ENCODE measurements around the gene GUCD1. TPM values are rescaled to one million over a fixed set of nuclear protein-coding genes. Genes with fewer than 3 reads are reported as not detected.

The GUCD1 gene
- polyA plus RNA-seq, 5 donors, result 78.9 to 91.9 (median 87.9) TPM

DNA sequence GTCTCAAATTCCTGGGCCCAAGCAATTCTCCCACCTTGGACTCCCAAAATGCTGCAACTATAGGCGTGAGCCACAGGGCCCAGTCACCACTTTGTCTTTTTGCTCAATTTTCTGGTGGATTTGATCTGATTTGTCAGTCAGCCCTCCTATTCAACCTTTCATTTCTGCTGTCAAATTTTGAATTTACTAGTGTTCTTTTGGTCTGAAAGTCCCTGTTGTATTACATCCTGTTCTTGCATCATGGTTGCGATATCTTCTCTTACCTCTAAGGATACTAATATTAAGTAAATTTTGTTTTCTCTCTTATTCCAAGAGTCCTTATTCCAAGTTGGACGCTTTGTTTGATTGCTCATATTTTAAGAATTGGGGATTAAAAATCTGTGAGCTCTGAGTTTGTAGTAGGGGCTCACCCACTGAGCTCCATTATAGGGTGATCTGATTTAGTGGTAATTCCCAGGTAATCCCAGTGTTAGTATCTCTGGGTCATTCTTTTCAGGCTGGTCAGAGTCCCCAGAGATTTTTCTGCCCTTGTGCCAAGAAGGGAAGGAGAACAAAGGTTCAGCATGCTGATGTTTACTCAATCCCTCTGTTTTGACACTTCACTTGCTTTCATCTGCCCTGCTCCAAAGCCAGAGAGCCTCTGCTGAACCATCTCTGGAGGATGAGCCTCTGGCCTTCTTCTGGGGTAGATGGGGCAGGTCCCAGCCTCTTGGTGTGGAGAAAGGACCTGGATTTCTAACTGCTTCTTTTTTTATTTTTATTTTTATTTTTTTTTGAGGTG is 49.8 kb downstream of the GUCD1 start:
- DNase-seq, result no peak

DNA sequence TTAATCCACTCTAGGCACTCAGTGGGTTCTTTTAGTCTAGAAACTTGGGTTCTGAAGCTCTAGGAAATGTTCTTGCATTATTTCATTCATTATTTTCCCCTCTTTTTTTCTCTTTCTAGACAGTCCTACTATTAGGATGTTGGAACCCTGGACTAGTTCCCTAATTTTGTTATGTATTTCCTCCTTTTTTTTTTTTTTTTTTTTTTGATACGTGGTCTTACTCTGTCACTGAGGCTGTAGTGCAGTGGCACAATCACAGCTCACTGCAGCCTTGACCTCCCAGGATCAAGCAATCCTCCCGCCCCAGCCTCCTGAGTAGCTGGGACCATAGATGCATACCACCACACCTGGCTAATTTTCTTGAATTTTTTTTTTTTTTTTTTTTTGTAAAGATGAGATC is 50.4 kb downstream of the GUCD1 start:
- no peak for DNase-seq

DNA sequence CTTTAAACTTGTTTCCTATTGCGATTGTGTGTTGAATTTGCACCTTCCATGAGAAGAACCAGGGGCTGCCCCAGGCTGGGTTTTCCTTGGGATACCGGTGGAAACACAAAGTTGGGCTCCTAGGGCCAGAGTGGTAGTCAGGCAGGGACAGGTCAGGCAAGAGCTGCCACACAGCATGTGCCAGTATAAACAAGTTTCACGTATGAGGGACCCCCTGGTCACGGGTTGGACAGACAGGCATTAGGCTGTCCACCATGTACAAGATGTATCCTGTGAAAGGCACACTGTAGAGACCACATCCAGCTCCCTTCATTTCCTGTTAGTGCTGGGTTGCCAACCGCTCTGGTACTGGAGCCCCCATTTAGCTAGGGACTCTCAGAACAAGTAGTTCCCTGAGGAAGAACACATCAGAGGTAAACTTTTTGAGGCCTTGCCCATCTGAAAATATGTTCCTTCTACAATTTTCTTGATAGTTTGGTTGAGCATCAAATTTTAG is 51.0 kb downstream of the GUCD1 start:
- DNase-seq, result no peak

DNA sequence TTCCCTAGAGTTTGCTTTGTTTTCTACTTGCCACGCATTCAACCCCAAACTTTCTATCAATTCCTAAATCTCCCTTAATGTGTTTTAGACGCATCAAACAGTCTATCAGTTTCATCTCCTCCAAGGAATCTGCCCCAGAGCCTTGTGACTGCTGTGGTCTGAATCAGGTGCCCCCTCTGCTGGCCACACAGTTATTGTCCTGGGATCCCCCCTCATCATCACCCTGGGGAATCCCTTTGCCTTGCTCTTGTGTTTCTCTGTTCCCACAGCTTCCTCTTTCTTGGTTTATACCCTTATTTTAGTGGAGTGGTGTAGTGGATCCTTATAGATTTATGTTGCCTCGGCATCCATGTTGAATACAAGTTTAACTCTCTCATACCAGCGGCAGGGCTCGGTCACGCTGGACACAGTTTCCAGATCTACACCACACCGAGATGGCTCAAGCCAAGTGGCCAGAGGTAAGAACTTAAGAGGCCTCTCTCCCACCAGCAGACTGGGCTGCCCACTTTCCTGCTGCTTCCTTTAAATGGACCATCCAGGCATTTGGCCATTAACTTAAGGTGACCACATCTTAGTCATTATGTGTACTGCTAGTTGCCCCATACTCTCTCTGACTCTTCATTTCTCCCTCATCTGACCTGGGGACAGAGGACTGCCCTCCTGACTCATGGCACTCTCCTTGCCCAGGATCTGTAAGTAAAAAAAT is 51.6 kb downstream of the GUCD1 start:
- DNase-seq, result no peak

DNA sequence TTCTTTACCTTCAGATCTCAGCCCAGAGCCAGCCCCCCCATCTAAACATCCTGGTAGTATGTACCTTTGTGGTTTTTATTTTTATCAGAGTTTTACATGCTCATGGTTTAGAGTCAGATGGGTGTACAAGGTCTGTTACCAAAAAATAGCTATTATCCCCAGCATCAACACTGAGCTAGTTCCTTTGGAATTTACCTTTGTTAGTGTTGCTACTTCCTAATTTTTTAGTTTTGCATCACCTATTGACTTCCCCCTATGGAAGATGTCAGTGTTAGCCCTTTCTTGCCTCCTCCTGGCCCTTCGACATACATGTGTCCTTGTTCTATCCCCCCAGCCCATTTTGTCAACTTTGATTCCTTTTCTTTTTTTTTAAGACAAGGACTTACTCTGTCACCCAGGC is 52.4 kb downstream of the GUCD1 start:
- no peak for DNase-seq

DNA sequence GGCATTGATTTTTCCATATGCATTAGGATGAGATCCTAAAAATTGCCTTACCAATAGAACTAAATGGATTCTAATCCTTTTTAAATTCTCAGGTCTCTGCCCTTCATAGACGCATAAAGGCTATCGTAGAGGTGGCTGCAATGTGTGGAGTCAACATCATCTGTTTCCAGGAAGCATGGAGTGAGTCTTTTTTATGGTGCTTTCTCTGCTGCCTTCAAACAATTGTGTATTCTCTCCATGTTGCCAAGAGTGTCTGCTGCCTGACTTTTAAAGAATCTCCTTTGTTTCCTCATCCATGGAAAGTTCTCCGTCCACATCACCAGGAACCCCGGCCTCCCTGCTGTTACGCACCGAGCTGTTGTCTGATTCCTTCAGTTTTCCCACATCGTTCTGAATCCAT is 52.9 kb downstream of the GUCD1 start:
- no peak for DNase-seq

DNA sequence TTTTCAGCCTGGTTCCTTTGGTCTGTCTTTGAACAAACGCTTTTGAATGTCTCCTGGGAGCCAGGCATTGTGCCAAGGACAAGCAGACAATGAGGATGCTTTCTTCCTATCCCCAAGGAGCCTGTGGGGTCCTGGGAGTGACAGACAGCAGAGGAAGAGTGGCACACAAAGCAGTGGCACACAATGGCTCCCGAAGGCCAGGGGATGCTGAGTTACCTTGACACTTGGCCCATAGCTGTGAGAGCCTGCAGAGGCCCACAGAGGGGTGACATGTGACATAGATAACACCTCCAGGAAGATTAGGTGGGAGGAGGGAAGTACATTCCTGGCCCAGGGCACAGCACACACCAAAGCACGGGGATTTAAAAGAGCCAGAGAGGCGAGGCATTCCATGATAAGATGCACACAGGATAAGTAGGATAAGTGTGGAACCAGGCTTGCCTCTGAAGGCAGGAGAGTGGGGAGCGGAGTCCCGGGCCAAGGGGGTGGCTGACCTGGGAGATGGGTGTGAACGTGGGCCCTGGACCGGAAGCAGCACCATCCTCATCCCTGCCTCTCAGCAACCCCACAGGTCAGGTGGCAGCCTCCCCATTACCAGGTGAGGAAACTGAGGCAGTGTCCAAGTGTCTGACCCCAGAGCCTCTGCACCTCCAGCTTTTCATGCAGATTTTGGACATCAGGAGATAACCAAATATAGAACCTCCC is 53.5 kb downstream of the GUCD1 start:
- DNase-seq, result no peak

DNA sequence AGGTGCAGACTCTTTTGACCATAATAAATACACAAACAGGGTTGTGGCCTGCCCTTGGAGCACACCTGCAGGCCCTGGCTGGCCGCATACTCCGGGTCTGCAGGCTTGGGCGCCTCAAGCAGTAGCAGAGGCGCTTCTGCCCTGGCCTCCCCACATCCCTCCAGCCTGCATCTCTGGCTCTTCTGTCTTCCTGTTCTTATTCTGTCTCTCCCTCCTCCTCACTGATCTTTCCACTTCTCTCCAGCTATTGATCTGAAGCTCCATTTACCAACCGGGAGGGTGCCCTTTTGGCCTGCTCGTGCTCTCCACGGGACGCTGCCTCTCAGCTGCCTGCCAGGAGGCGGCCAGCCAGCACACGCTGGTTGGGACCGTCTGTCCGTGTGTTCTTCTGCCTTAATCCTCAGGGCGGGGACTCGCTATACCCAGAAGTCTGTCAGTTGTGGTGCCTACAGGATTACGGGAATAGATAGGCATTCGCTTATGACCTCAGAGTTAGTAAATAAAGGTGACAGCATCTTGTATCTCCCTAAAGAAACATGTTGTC is 54.6 kb downstream of the GUCD1 start:
- no peak for DNase-seq

DNA sequence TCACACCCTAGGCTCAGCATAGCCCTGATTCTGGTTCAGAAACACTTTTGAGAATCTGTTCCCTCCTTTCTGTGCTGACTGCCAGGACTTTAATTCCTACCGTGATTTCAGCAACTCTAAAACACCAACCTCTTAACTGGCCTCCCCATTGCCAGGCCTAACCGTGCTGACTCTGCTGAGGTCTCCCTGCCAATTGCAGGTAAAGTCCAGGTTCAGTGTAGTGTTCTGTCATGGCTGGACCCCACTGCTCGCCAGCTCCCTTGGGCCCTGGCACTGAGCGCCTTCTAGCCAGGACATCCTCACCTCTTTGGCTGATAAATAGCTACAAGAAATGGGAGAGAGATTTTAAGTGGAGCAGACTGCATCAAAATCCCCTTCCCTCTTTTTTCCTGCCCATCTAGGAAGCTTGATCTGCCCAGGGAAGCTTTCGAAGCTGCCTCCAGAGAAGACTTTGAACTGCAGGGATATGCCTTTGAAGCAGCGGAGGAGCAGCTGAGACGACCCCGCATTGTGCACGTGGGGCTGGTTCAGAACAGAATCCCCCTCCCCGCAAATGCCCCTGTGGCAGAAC is 55.1 kb downstream of the GUCD1 start:
- no peak for DNase-seq

DNA sequence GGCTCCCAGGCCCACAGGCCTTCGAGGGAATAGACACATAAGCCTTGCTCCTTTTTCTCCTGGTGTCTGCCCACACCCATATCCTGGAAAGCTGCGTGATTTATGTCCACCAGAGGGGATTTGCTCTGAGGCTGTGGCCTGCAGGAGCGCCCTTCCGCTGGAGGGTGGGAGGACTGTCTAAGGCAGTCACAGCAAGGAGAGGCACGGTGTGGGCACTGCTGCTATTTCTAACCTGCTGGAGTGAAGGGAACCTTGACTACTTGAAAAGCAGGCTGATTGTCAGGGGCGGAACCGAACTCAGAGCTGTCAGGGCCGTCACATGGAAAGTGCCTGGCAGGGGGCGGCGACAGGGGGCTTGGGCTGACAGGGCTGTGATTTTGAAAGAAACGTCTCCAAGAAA is 56.1 kb downstream of the GUCD1 start:
- DNase-seq, result no peak

DNA sequence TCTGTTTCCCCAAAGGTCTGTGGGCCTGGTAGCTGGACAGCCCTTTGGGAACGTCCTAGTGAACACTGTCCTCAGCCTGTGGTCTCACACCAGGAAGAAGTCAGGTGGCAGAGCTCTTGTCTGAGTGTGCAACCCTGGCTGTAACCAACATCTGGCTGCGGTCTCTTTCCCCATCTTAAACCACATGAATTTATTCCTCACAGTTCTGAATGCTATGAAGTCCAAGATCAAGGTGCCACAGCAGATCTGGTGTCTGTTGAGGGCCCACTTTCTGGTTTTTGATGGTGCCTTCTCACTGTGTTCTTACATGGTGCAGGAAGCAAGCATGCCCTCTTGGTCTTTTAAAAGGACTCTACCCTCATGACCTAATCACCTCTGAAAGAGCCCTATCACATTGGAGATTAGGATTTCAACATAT is 57.1 kb downstream of the GUCD1 start:
- no peak for DNase-seq

DNA sequence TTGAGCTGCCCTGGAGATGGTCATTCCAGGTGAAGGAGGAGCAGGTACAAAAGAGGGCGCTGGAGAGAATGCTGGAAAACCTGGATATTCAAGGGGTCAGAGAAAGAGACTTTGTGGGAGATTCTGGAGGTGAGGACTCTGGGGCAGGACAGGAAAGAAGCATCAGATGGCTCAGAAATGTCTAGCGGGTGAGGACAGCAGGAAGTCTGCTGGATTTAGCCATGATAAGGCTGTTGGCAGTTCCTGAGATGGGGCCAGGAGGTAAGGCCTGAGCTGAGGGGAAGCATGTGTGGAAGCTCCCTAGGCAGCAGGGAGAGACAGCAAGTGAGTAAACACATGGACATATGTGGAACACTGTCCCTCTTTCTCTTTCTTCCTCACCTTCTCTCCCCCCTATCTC is 58.3 kb downstream of the GUCD1 start:
- no peak for DNase-seq

DNA sequence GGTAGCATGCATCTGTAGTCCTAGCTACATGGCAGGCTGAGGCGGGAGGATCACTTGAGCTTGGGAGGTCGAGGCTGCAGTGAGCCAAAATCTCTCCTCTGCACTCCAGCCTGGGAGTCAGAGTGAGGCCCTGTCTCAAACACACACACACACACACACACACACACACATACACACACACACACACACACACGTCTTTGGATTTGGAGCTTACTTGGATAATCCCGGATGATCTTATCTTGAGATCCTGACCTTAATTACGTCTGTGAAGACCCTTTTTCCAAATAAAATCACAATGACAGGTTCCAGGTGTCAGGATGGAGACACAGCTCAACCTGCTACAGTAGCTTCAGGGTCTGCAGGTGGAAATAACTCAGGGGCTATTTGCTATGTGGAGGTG is 58.7 kb downstream of the GUCD1 start:
- DNase-seq, result no peak

DNA sequence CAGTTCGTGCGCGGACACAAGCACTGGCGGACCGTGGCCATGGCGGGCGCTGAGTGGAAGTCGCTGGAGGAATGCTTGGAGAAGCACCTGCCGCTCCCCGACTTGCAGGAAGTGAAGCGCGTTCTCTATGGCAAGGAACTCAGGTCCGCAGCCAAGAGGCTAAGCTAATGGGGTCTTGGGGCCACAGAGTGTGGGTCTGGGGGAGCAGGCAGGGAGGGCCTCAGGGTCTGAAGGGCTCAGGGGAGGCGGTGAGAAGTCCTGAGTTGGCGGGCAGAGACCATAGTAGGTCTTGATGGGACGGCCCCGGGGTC is 59.6 kb downstream of the GUCD1 start:
- no peak for DNase-seq

DNA sequence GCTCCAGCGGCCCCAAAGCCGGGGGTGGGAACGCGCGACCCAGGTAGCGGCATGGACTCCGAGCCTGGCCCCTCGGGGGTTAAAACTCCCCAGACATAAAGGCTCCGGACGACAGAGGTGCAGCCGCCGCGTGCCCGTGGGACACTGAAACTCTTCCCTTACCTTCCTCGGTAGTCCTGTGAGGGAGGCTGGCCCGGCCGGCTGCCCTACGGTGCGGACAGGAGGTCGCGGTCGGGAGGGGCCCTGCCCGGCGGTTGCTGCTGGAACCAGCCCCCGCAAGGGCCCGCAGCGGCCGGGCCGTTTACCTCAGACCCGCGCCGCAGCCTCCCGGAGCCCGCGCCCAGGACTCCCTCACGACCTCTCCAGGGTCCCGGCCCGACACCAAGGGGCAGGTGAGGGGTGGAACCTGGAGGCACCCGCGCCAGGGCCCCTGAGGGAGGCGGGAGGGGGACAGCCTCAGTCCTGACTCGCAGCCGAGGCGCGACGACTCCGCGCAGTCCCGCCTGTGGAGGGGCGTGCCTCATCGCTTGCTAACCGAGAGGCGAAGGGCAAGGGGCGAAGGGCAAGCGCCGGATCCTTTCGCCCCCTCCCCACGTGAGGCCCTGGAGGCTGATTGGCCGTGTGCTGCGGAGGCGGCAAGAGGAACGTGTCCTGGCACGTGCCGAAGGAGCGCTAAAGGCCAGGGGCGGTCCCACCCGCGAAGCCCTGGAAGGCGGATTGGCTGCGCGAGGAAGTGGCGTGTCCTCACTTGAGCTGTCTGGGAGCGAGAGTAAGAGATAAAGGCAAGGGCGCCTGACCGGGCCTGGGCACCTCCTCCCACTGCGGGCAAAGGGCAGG is 60.2 kb downstream of the GUCD1 start, which contains the start of gene UPB1:
Gene UPB1, plus strand, starts transcription at position 805 of the 837 bp plus-strand sequence. CDS start 72 bp downstream, outside the sequence.
- no peak for DNase-seq

DNA sequence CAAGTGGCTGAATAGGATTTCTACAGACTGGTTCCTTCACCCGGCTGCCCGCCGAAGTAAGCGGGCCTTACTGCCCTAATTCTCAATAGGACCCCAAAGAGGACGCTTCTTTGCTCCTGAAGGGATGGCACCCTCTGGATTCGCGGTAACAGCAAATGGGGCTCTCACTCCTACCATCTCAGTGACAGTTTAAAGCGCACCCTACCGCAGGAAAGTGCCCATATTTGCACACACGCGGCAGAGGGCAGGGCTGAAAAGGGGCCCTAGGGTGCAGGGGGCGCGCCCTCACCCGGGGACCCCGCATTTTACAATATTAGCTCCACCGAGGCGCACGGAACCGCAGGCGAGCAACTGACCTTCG is 60.8 kb downstream of the GUCD1 start:
- DNase-seq, result no peak

DNA sequence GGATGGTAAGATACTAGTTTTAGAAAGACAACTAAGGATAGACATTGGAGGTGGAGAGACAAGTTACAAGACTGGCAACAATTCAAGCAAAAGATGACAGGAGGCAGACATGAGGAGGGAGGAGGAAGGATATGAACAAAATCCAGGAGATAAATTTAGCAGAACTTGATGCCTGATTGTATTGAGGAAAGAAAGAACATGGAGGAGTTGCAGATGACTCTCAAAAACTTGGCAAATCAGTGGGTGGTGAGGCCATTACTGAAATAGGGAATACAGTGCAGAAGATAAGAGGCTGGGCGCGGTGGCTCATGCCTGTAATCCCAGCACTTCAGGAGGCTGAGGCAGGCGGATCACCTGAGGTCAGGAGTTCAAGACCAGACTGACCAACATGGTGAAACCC is 62.5 kb downstream of the GUCD1 start:
- no peak for DNase-seq
